Mesenchymal stem cell (in vitro differentiated cells and primary cell): ENCODE results near the gene HNRNPL.
"Not testable (repeated sequence)": the region's sequence is repeated elsewhere in the genome, so short reads cannot be mapped to it uniquely, and the experiment has no call there.

ENCODE experiments used
- DNase-seq: peaks from one replicate; pipeline ENCODE4 v3.0.0-alpha.2; 2013
- H2AFZ ChIP-seq: one replicate; pipeline ENCODE4 v1.6.1; 2013; ENCODE audit warnings: low read depth, mild to moderate bottlenecking, control low read depth, inconsistent platforms, low read length, moderate library complexity
- H2AK5ac ChIP-seq: 2 replicates; pipeline ENCODE4 v1.6.1; 2013; ENCODE audit warnings: low read length, moderate library complexity, mild to moderate bottlenecking, inconsistent platforms; ENCODE audit not compliant: severe bottlenecking
- H2BK120ac ChIP-seq: one replicate; pipeline ENCODE4 v1.6.1; 2013; ENCODE audit warnings: low read depth, mild to moderate bottlenecking, inconsistent platforms, low read length, moderate library complexity
- H2BK12ac ChIP-seq, 2 experiments: one replicate each; pipeline ENCODE4 v1.6.1; 2013; ENCODE audit warnings: inconsistent platforms in 2 of 2, low read length in 2 of 2, mild to moderate bottlenecking in 2 of 2, moderate library complexity in 2 of 2, control low read depth in 1 of 2
- H2BK15ac ChIP-seq: one replicate; pipeline ENCODE4 v1.6.1; 2013; ENCODE audit warnings: mild to moderate bottlenecking, low read depth, inconsistent platforms; ENCODE audit not compliant: poor library complexity, severe bottlenecking
- H2BK5ac ChIP-seq: 2 replicates; pipeline ENCODE4 v1.6.1; 2013; ENCODE audit warnings: low read depth, mild to moderate bottlenecking, low read length, control low read depth, inconsistent platforms; ENCODE audit not compliant: poor library complexity, severe bottlenecking
- H3K14ac ChIP-seq, 2 experiments: one replicate each; pipeline ENCODE4 v1.6.1; 2013; ENCODE audit warnings: inconsistent platforms in 2 of 2, low read length in 2 of 2, control low read depth in 1 of 2, mild to moderate bottlenecking in 1 of 2, moderate library complexity in 1 of 2
- H3K18ac ChIP-seq, 2 experiments: one replicate each; pipeline ENCODE4 v1.6.1; 2013; ENCODE audit warnings: inconsistent platforms in 2 of 2, low read length in 2 of 2, control low read depth in 1 of 2, low read depth in 1 of 2, mild to moderate bottlenecking in 1 of 2
- H3K23ac ChIP-seq, 2 experiments: one replicate each; pipeline ENCODE4 v1.6.1; 2013; ENCODE audit warnings: inconsistent platforms in 2 of 2, low read length in 2 of 2, mild to moderate bottlenecking in 2 of 2, moderate library complexity in 2 of 2, control low read depth in 1 of 2
- H3K27ac ChIP-seq: 2 replicates; pipeline ENCODE4 v1.5.1; 2013; ENCODE audit warnings: mild to moderate bottlenecking, moderate library complexity, low read length, control low read depth, inconsistent platforms; ENCODE audit not compliant: poor library complexity, severe bottlenecking
- H3K27me3 ChIP-seq, 2 experiments: 2 replicates each; pipeline versions ENCODE4 v1.6.1 to v1.7.0; 2013; ENCODE audit warnings: low read length in 2 of 2, mild to moderate bottlenecking in 2 of 2, moderate library complexity in 2 of 2, control low read depth in 1 of 2, inconsistent platforms in 1 of 2; ENCODE audit not compliant: control insufficient read depth in 1 of 2, insufficient read depth in 1 of 2
- H3K36me3 ChIP-seq, 2 experiments: 2 replicates each; pipeline versions ENCODE4 v1.6.1 to v1.7.0; 2013; ENCODE audit warnings: low read length in 2 of 2, control low read depth in 1 of 2, inconsistent platforms in 1 of 2, low read depth in 1 of 2, mild to moderate bottlenecking in 1 of 2; ENCODE audit not compliant: insufficient read depth in 2 of 2, control insufficient read depth in 1 of 2
- H3K4ac ChIP-seq, 2 experiments: one replicate each; pipeline ENCODE4 v1.6.1; 2013; ENCODE audit warnings: inconsistent platforms in 2 of 2, low read length in 2 of 2, mild to moderate bottlenecking in 2 of 2, moderate library complexity in 2 of 2, control low read depth in 1 of 2, low read depth in 1 of 2
- H3K4me1 ChIP-seq: 2 replicates; pipeline ENCODE4 v1.6.1; 2013; ENCODE audit warnings: low read depth, low read length, control low read depth; ENCODE audit not compliant: control insufficient read depth, insufficient read depth
- H3K4me2 ChIP-seq: 2 replicates; pipeline ENCODE4 v1.6.1; 2013; ENCODE audit warnings: low read length, mild to moderate bottlenecking, inconsistent platforms; ENCODE audit not compliant: poor library complexity, severe bottlenecking
- H3K4me3 ChIP-seq, 2 experiments: 2 replicates each; pipeline versions ENCODE4 v1.5.1 to v1.7.0; 2013; ENCODE audit warnings: low read length in 2 of 2, mild to moderate bottlenecking in 2 of 2, control low read depth in 1 of 2, low read depth in 1 of 2; ENCODE audit not compliant: insufficient read depth in 1 of 2
- H3K79me1 ChIP-seq: replicated peaks from 2 replicates; pipeline ENCODE4 v1.6.1; 2013; ENCODE audit warnings: mild to moderate bottlenecking, control low read depth, low read length, inconsistent platforms; ENCODE audit not compliant: poor library complexity, severe bottlenecking
- H3K9ac ChIP-seq: 2 replicates; pipeline ENCODE4 v1.7.0; 2013; ENCODE audit warnings: mild to moderate bottlenecking, low read length, moderate library complexity
- H3K9me3 ChIP-seq: 2 replicates; pipeline ENCODE4 v1.7.0; 2013; ENCODE audit warnings: mild to moderate bottlenecking, low read length; ENCODE audit not compliant: control insufficient read depth
- H4K8ac ChIP-seq: one replicate; pipeline ENCODE4 v1.6.1; 2013; ENCODE audit warnings: inconsistent platforms, mild to moderate bottlenecking, low read length, moderate library complexity
- H4K91ac ChIP-seq: one replicate; pipeline ENCODE4 v1.6.1; 2013; ENCODE audit warnings: mild to moderate bottlenecking, low read length, inconsistent platforms
- WGBS: methylation state at CpG from one replicate; pipeline ENCODE4 v1.1.7; 2013; ENCODE audit warnings: mixed read lengths; 5-methylcytosine and 5-hydroxymethylcytosine counted together

The HNRNPL gene

GRCh38 chr19:38792250-38793111 lies 57.3 kb downstream of the HNRNPL start:
- Histone ChIP-seq H3K4me2 (no peak overlapping the region), H4K8ac (peak overlapping the region; percentile 47), H3K4me1 (peaks cover 2% of the 10 kb centered on the region), H3K4ac (no peak overlapping the region), H4K91ac (no peak overlapping the region), H3K27me3 (peaks cover 0 to 7% of the 10 kb centered on the region in 2 experiments), H3K9ac (no peak overlapping the region), H3K14ac (no peak overlapping the region), H3K18ac (no peak overlapping the region), H2BK15ac (no peak overlapping the region), H3K23ac (no peak overlapping the region), H3K9me3 (no peaks in the 10 kb centered on the region), H3K27ac (no peak overlapping the region), H3K4me3 (no peak overlapping the region), H2BK12ac (no peak overlapping the region), H3K79me1 (no peaks in the 10 kb centered on the region), H2AK5ac (no peak overlapping the region), H2AFZ (no peak overlapping the region), H2BK120ac (no peak overlapping the region), H2BK5ac (no peak overlapping the region), H3K36me3 (no peaks in the 10 kb centered on the region)
- no peak for DNase-seq
- 94% methylated on average over 53 of the region's 71 CpGs for WGBS

- H2BK12ac ChIP-seq, H3K27ac ChIP-seq, H2BK15ac ChIP-seq, H3K36me3 ChIP-seq, H3K4ac ChIP-seq, H2BK120ac ChIP-seq, H3K14ac ChIP-seq, H2AK5ac ChIP-seq, H3K4me2 ChIP-seq, H3K23ac ChIP-seq, H3K18ac ChIP-seq, H4K91ac ChIP-seq, H4K8ac ChIP-seq, H3K9me3 ChIP-seq, H2BK5ac ChIP-seq, H2AFZ ChIP-seq, DNase-seq, H3K27me3 ChIP-seq, H3K4me1 ChIP-seq, H3K79me1 ChIP-seq: not testable (repeated sequence)
- WGBS = no CpG with 5 or more reads among the region's 40 CpGs
- Histone ChIP-seq H3K9ac (peak overlapping the region; percentile 33), H3K4me3 (peak overlapping the region in 1 of 2 experiments; percentile 55)
These were observed 58.2 kb downstream of the HNRNPL start for GRCh38 chr19:38791451-38792064.

- DNase-seq, H3K79me1 ChIP-seq, H2AFZ ChIP-seq, H4K8ac ChIP-seq, H2AK5ac ChIP-seq, H3K18ac ChIP-seq, H4K91ac ChIP-seq, H3K23ac ChIP-seq, H3K27me3 ChIP-seq, H3K9me3 ChIP-seq, H3K36me3 ChIP-seq, H3K27ac ChIP-seq, H3K4me2 ChIP-seq, H3K4me1 ChIP-seq, H2BK120ac ChIP-seq, H2BK5ac ChIP-seq, H3K4ac ChIP-seq, H2BK15ac ChIP-seq, H2BK12ac ChIP-seq, H3K14ac ChIP-seq: not testable (repeated sequence)
- peak overlapping the region in 1 of 2 experiments; percentile 55 for H3K4me3 ChIP-seq
- 94% methylated on average over 2 of the region's 49 CpGs for WGBS
- H3K9ac ChIP-seq = peak overlapping the region; percentile 33
These were observed 59.0 kb downstream of the HNRNPL start for GRCh38 chr19:38790507-38791403.
